B cell (primary cell): ENCODE measurements around the gene VTI1A.

Experiments used
- CTCF ChIP-seq: fragments of 200-600 bp; IDR thresholded peaks from one replicate; pipeline ENCODE4 v1.8.0; 2022; ENCODE audit warnings: antibody characterized with exemption, mild to moderate bottlenecking
- EZH2 ChIP-seq: IDR thresholded peaks from 2 replicates; pipeline ENCODE4 v1.6.1; 2012; ENCODE audit warnings: borderline replicate concordance, low read depth, mild to moderate bottlenecking, moderate library complexity, low read length; ENCODE audit not compliant: insufficient read depth, poor library complexity, severe bottlenecking

GRCh38 chr10:112460366-112460765 is 13.4 kb downstream of the VTI1A start:
- TF ChIP-seq CTCF: no peak
- TF ChIP-seq EZH2: no peak
